Liver (tissue), 9 donors: ENCODE results near the gene ERGIC1. TPM values are rescaled to one million over a fixed set of nuclear protein-coding genes. Genes with fewer than 3 reads are reported as not detected.
A peak's percentile ranks its signal among the peaks of the same experiment; 100 is the strongest.

ENCODE experiments used
- DNase-seq: peaks from one replicate; pipeline ENCODE4 v3.0.0-alpha.2; 2017; ENCODE audit warnings: low spot score
- H3K27ac ChIP-seq, 2 donors: one replicate each; pipeline ENCODE4 v1.7.0; 2013; ENCODE audit warnings: inconsistent platforms in 2 of 2, low read length in 2 of 2, control low read depth in 1 of 2, low read depth in 1 of 2, mild to moderate bottlenecking in 1 of 2
- H3K27me3 ChIP-seq, 4 donors: one replicate each; pipeline versions ENCODE4 v1.6.1 to v1.7.0; 2013; ENCODE audit warnings: low read length in 3 of 4, inconsistent platforms in 1 of 4, mild to moderate bottlenecking in 1 of 4, moderate library complexity in 1 of 4; ENCODE audit not compliant: control insufficient read depth in 4 of 4, insufficient read depth in 4 of 4
- H3K36me3 ChIP-seq, 4 donors: one replicate each; pipeline versions ENCODE4 v1.6.1 to v1.7.0; 2013; ENCODE audit warnings: low read length in 3 of 4, mild to moderate bottlenecking in 3 of 4, low read depth in 1 of 4, moderate library complexity in 1 of 4; ENCODE audit not compliant: control insufficient read depth in 4 of 4, insufficient read depth in 3 of 4
- H3K4me1 ChIP-seq, 4 donors: one replicate each; pipeline versions ENCODE4 v1.6.1 to v1.7.0; 2013; ENCODE audit warnings: low read length in 3 of 4, mild to moderate bottlenecking in 3 of 4, moderate library complexity in 1 of 4; ENCODE audit not compliant: control insufficient read depth in 4 of 4, insufficient read depth in 4 of 4
- H3K4me3 ChIP-seq, 3 donors: one replicate each; pipeline versions ENCODE4 v1.6.1 to v1.7.0; 2013; ENCODE audit warnings: low read length in 3 of 3, control low read depth in 1 of 3, low read depth in 1 of 3, mild to moderate bottlenecking in 1 of 3
- H3K9ac ChIP-seq, 2 donors: one replicate each; pipeline ENCODE4 v1.7.0; 2013; ENCODE audit warnings: low read length in 2 of 2, mild to moderate bottlenecking in 2 of 2, moderate library complexity in 2 of 2, control low read depth in 1 of 2, low read depth in 1 of 2
- H3K9me3 ChIP-seq, 4 donors: one replicate each; pipeline versions ENCODE4 v1.6.1 to v1.7.0; 2013; ENCODE audit warnings: low read length in 3 of 4; ENCODE audit not compliant: control insufficient read depth in 4 of 4
- ATF3 ChIP-seq: IDR thresholded peaks from 2 replicates; pipeline ENCODE4 v1.6.1; 2016; ENCODE audit warnings: antibody characterized with exemption
- EGR1 ChIP-seq, 2 donors: IDR thresholded peaks; 2 replicates each; pipeline ENCODE4 v1.6.1; 2016 to 2018; ENCODE audit warnings: antibody characterized with exemption in 2 of 2, low read depth in 2 of 2
- FOXA1 ChIP-seq: IDR thresholded peaks from 2 replicates; pipeline ENCODE4 v1.6.1; 2016; ENCODE audit warnings: antibody characterized with exemption
- FOXA2 ChIP-seq: IDR thresholded peaks from 2 replicates; pipeline ENCODE4 v1.6.1; 2016; ENCODE audit warnings: antibody characterized with exemption
- GABPA ChIP-seq, 2 donors: IDR thresholded peaks in 1 of 2; conservative IDR thresholded peaks in 1 of 2; 2 replicates each; pipeline ENCODE4 v1.6.1; 2016; ENCODE audit warnings: antibody characterized with exemption in 2 of 2, mild to moderate bottlenecking in 1 of 2, moderate library complexity in 1 of 2
- HNF4A ChIP-seq, 2 donors: conservative IDR thresholded peaks; 2 replicates each; pipeline ENCODE4 v1.6.1; 2016; ENCODE audit warnings: antibody characterized with exemption in 2 of 2, mild to moderate bottlenecking in 2 of 2
- HNF4G ChIP-seq: IDR thresholded peaks from 2 replicates; pipeline ENCODE4 v1.6.1; 2016; ENCODE audit warnings: antibody characterized with exemption
- JUND ChIP-seq, 2 donors: IDR thresholded peaks; 2 replicates each; pipeline ENCODE4 v1.6.1; 2016; ENCODE audit warnings: antibody characterized with exemption in 2 of 2
- NR2F2 ChIP-seq: IDR thresholded peaks from 2 replicates; pipeline ENCODE4 v1.6.1; 2016; ENCODE audit warnings: antibody characterized with exemption
- RAD21 ChIP-seq, 2 donors: IDR thresholded peaks; 2 replicates each; pipeline ENCODE4 v1.6.1; 2016; ENCODE audit warnings: antibody characterized with exemption in 2 of 2, mild to moderate bottlenecking in 2 of 2
- REST ChIP-seq: IDR thresholded peaks from 2 replicates; pipeline ENCODE4 v1.6.1; 2016; ENCODE audit warnings: antibody characterized with exemption, mild to moderate bottlenecking
- RXRA ChIP-seq, 2 donors: IDR thresholded peaks; 2 replicates each; pipeline ENCODE4 v1.6.1; 2017 to 2018; ENCODE audit warnings: antibody characterized with exemption in 2 of 2, mild to moderate bottlenecking in 1 of 2
- SP1 ChIP-seq: IDR thresholded peaks from 2 replicates; pipeline ENCODE4 v1.6.1; 2018; ENCODE audit warnings: antibody characterized with exemption, mild to moderate bottlenecking
- TAF1 ChIP-seq: conservative IDR thresholded peaks from 2 replicates; pipeline ENCODE4 v1.6.1; 2016; ENCODE audit warnings: antibody characterized with exemption, mild to moderate bottlenecking
- ZBTB33 ChIP-seq: IDR thresholded peaks from 2 replicates; pipeline ENCODE4 v1.6.1; 2016; ENCODE audit warnings: antibody characterized with exemption
- WGBS: extraction: QIAGEN DNeasy Blood & Tissue Kit; methylation state at CpG from one replicate; pipeline ENCODE4 v1.1.7; 2013; 5-methylcytosine and 5-hydroxymethylcytosine counted together
- polyA plus RNA-seq, 2 donors: library from polyadenylated mRNA; stranded (reverse) in 1 of 2; unstranded in 1 of 2; fragments of 200-250 nt in 1 of 2; fragments of >200 nt in 1 of 2; fragmentation: Nextera tagmentation in 1 of 2; extraction: Ambion mirVana in 1 of 2; gene quantifications; one replicate each; pipeline versions ENCODE4 v1.2.1 to v1.2.3, GENCODE V29; 2013 to 2015
- total RNA-seq, 2 donors: library from RNA; depleted of rRNA; stranded (reverse); fragments of >200 nt; gene quantifications; one replicate each; pipeline ENCODE4 v1.2.3, GENCODE V29; 2014
- TF ChIP-seq, protein P1 (sequence below): fragments of 150-350 bp; IDR thresholded peaks from 2 replicates; pipeline ENCODE4 v1.5.1; 2017; ENCODE audit warnings: improper control_type of control experiment, low read depth, low read length; ENCODE audit not compliant: missing input control
- donor health status: healthy.
- donor health status: healthy.
- donor health status: healthy.
- donor health status: healthy.
- donor health status: healthy.

ERGIC1 gene
- total and polyA plus RNA-seq, 4 donors: 45.4 to 155 (median 101) TPM

- 96% methylated on average over 1 of the region's 1 CpG for WGBS
- Histone ChIP-seq H3K4me1 (peaks cover 18 to 57% (median 45%) of the 10 kb centered on the region in 4 donors), H3K4me3 (no peak overlapping the region), H3K36me3 (no peaks in the 10 kb centered on the region), H3K9me3 (no peaks in the 10 kb centered on the region), H3K27me3 (no peaks in the 10 kb centered on the region), H3K27ac (peak overlapping the region; percentile 96 to 98), H3K9ac (peak overlapping the region; percentile 24 to 42)
- TF ChIP-seq TAF1 (no peak), EGR1 (IDR thresholded peaks at IDR 0.05; ENCODE audit: low read depth in 2 of 2) (no peak), REST (no peak)
- DNase-seq: no peak
Measured at GRCh38 chr5:172869691-172870090, 35.6 kb downstream of the ERGIC1 start.

DNA sequence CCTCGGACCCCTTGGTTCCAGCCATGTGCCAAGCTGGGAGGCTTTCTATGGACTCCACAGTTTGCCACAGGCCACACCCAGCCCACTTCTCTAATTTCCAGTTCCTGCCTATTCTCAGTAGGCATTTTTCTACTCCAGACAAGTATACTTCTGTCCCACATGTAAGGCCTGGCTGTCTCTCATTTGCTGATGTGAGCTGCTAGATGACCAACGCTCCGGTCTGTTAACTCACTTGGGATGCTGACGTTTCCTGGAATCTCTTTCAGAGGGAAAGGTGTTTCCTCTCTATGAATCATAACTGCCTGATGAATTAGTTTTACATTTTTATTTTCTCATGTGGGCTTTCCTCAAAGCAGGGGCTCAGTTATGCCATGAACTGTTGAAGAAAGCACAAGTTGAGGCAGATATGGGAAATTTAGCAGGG lies 36.3 kb downstream of the ERGIC1 start:
- Histone ChIP-seq H3K4me1 (peaks cover 20 to 57% (median 44%) of the 10 kb centered on the region in 4 donors), H3K36me3 (no peaks in the 10 kb centered on the region), H3K27ac (peak overlapping the region; percentile 96 to 98), H3K9me3 (no peaks in the 10 kb centered on the region), H3K9ac (peak overlapping the region; percentile 9 to 24), H3K27me3 (no peaks in the 10 kb centered on the region), H3K4me3 (no peak overlapping the region)
- TF ChIP-seq ZBTB33: no peak
- no peak for TF ChIP-seq GABPA (IDR thresholded peaks at IDR 0.05 in 1 of 2, conservative IDR thresholded peaks at IDR 0.05 in 1 of 2)
- no peak for TF ChIP-seq NR2F2
- no peak for TF ChIP-seq REST
- TF ChIP-seq JUND (IDR thresholded peaks at IDR 0.05): no peak
- no peak for TF ChIP-seq RAD21 (IDR thresholded peaks at IDR 0.05)
- TF ChIP-seq SP1: no peak
- TF ChIP-seq ATF3: no peak
- TF ChIP-seq FOXA2: no peak
- TF ChIP-seq EGR1 (IDR thresholded peaks at IDR 0.05; ENCODE audit: low read depth in 2 of 2): no peak
- TF ChIP-seq RXRA (IDR thresholded peaks at IDR 0.05): no peak
- no peak for TF ChIP-seq HNF4A (conservative IDR thresholded peaks at IDR 0.05)
- TF ChIP-seq TAF1: no peak
- TF ChIP-seq FOXA1: no peak
- no peak for TF ChIP-seq HNF4G
- TF ChIP-seq, protein P1, sequence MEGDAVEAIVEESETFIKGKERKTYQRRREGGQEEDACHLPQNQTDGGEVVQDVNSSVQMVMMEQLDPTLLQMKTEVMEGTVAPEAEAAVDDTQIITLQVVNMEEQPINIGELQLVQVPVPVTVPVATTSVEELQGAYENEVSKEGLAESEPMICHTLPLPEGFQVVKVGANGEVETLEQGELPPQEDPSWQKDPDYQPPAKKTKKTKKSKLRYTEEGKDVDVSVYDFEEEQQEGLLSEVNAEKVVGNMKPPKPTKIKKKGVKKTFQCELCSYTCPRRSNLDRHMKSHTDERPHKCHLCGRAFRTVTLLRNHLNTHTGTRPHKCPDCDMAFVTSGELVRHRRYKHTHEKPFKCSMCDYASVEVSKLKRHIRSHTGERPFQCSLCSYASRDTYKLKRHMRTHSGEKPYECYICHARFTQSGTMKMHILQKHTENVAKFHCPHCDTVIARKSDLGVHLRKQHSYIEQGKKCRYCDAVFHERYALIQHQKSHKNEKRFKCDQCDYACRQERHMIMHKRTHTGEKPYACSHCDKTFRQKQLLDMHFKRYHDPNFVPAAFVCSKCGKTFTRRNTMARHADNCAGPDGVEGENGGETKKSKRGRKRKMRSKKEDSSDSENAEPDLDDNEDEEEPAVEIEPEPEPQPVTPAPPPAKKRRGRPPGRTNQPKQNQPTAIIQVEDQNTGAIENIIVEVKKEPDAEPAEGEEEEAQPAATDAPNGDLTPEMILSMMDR: no peak
- 67% methylated on average over 4 of the region's 4 CpGs for WGBS
- no peak for DNase-seq
